Esophagus (tissue), 2 donors: ENCODE data around the gene CDCA7L. TPM values are rescaled to one million over a fixed set of nuclear protein-coding genes. Genes with fewer than 3 reads are reported as not detected.

Experiments used
- H3K27ac ChIP-seq, 2 donors: one replicate each; pipeline ENCODE4 v1.5.1; 2013; ENCODE audit warnings: low read depth in 2 of 2, mild to moderate bottlenecking in 2 of 2, inconsistent platforms in 1 of 2, low read length in 1 of 2, moderate library complexity in 1 of 2
- H3K27me3 ChIP-seq, 2 donors: one replicate each; pipeline ENCODE4 v1.6.1; 2013; ENCODE audit warnings: low read length in 2 of 2, control low read depth in 1 of 2, mild to moderate bottlenecking in 1 of 2; ENCODE audit not compliant: insufficient read depth in 2 of 2, control insufficient read depth in 1 of 2
- H3K36me3 ChIP-seq, 2 donors: one replicate each; pipeline ENCODE4 v1.6.1; 2013; ENCODE audit warnings: low read length in 1 of 2; ENCODE audit not compliant: control insufficient read depth in 2 of 2, insufficient read depth in 2 of 2
- H3K4me1 ChIP-seq, 2 donors: one replicate each; pipeline ENCODE4 v1.6.1; 2013; ENCODE audit warnings: low read length in 1 of 2; ENCODE audit not compliant: control insufficient read depth in 2 of 2, insufficient read depth in 2 of 2
- H3K4me3 ChIP-seq, 2 donors: one replicate each; pipeline ENCODE4 v1.5.1; 2013; ENCODE audit warnings: low read length in 2 of 2, mild to moderate bottlenecking in 2 of 2, low read depth in 1 of 2, moderate library complexity in 1 of 2
- H3K9me3 ChIP-seq, 2 donors: one replicate each; pipeline ENCODE4 v1.6.1; 2013; ENCODE audit warnings: mild to moderate bottlenecking in 2 of 2, low read depth in 1 of 2, low read length in 1 of 2, moderate library complexity in 1 of 2; ENCODE audit not compliant: control insufficient read depth in 2 of 2, insufficient read depth in 1 of 2
- WGBS, 2 donors: extraction: QIAGEN DNeasy Blood & Tissue Kit; methylation state at CpG; one replicate each; pipeline ENCODE4 v1.1.7; 2013; 5-methylcytosine and 5-hydroxymethylcytosine counted together
- polyA plus RNA-seq, 2 donors: library from polyadenylated mRNA; stranded (reverse); fragments of 200-250 nt; gene quantifications; one replicate each; pipeline ENCODE4 v1.2.3, GENCODE V29; 2013
- donor health status: healthy with polysubstance abuse.
- donor health status: Bipolar disorder and iron deficiency.

The CDCA7L gene
- 10 to 100 TPM in 1 of 2 donors, 1 to 10 TPM in 1; 6.0 to 10.8 TPM for polyA plus RNA-seq

GRCh38 chr7:21945454-21946221 is at the start of gene CDCA7L:
TSS of gene CDCA7L (minus strand) at chr7:21945899. CDS start at chr7:21945804, 95 bp downstream.
- Histone ChIP-seq H3K4me1 (peaks cover 3 to 4% of the 10 kb centered on the region in 2 donors), H3K27me3 (no peaks in the 10 kb centered on the region), H3K9me3 (no peaks in the 10 kb centered on the region), H3K36me3 (no peaks in the 10 kb centered on the region), H3K4me3 (peak within 1 kb of the TSS; percentile 67 to 70), H3K27ac (peak within 1 kb of the TSS; percentile 74 to 87)
- WGBS, 2 donors, result 0 to 1% methylated on average over 68 to 83 of the region's 83 CpGs

- H3K27me3 ChIP-seq, result no peaks in the 10 kb centered on the region
- no peaks in the 10 kb centered on the region for H3K4me1 ChIP-seq
- no peaks in the 10 kb centered on the region for H3K36me3 ChIP-seq
- H3K4me3 ChIP-seq, result no peak overlapping the region
- no peaks in the 10 kb centered on the region for H3K9me3 ChIP-seq
- WGBS, 2 donors, result 92 to 93% methylated on average over 5 of the region's 5 CpGs
- no peak overlapping the region for H3K27ac ChIP-seq
These were observed 40.4 kb upstream of the CDCA7L start for GRCh38 chr7:21986096-21986495.

GRCh38 chr7:21984042-21984441 is 38.3 kb upstream of the CDCA7L start:
- Histone ChIP-seq H3K4me1 (no peaks in the 10 kb centered on the region), H3K36me3 (no peaks in the 10 kb centered on the region), H3K9me3 (no peaks in the 10 kb centered on the region), H3K27ac (no peak overlapping the region), H3K27me3 (no peaks in the 10 kb centered on the region), H3K4me3 (no peak overlapping the region)
- 60 to 64% methylated on average over 2 of the region's 2 CpGs for WGBS, 2 donors

GRCh38 chr7:21983056-21983455 is 37.4 kb upstream of the CDCA7L start:
- WGBS, 2 donors, result 78 to 84% methylated on average over 2 of the region's 2 CpGs
- Histone ChIP-seq H3K4me1 (no peaks in the 10 kb centered on the region), H3K4me3 (no peak overlapping the region), H3K27me3 (no peaks in the 10 kb centered on the region), H3K9me3 (no peaks in the 10 kb centered on the region), H3K27ac (no peak overlapping the region), H3K36me3 (no peaks in the 10 kb centered on the region)

DNA sequence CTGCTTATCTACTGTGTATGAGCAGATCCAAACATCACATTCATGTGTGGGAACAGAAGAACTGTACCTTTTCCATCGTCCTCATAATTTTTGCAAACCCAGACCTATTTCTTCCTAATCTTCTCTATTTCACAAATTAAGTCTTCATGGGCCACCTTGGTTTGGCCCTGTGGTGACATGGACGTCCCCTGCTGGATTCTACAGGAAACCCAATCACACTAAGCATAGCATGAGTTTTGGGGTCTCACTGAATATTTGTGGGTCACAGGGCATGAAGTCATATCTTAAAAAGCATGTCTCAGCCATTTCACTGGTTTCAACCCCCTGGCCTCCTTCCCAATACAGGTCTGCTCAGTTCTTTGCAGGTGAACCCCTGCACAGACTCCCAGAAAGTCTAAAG is 35.8 kb upstream of the CDCA7L start:
- Histone ChIP-seq H3K27me3 (no peaks in the 10 kb centered on the region), H3K9me3 (no peaks in the 10 kb centered on the region), H3K4me1 (no peaks in the 10 kb centered on the region), H3K27ac (no peak overlapping the region), H3K4me3 (no peak overlapping the region), H3K36me3 (no peaks in the 10 kb centered on the region)
- WGBS, 2 donors, result 70 to 78% methylated on average over 2 of the region's 2 CpGs

GRCh38 chr7:21980926-21981500 is 35.3 kb upstream of the CDCA7L start:
- no peaks in the 10 kb centered on the region for H3K36me3 ChIP-seq
- no peak overlapping the region for H3K27ac ChIP-seq
- no peaks in the 10 kb centered on the region for H3K4me1 ChIP-seq
- 68 to 72% methylated on average over 5 of the region's 5 CpGs for WGBS, 2 donors
- H3K4me3 ChIP-seq, result no peak overlapping the region
- H3K27me3 ChIP-seq, result no peaks in the 10 kb centered on the region
- no peaks in the 10 kb centered on the region for H3K9me3 ChIP-seq

DNA sequence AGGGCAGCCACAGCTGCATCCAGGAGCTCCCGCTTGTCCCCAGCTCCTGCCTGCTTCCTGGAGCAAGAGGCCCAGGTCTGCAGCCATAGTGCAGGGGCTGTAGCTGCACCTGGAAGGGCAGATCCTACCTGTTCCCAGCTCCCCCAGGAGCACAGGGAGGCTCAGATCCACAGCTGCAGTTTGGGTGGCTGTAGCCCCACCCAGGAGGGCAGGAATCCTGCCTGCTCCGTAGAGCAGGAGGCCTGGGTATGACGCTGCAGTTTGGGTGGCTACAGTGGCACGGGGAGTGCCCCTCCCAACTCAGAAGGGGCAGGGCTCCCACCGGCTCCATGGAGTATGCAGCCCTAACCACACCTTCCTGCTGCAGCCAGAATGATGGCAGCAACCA is 26.7 kb upstream of the CDCA7L start:
- H3K4me3 ChIP-seq, result no peak overlapping the region
- H3K27me3 ChIP-seq, result no peaks in the 10 kb centered on the region
- no peaks in the 10 kb centered on the region for H3K4me1 ChIP-seq
- H3K36me3 ChIP-seq, result no peaks in the 10 kb centered on the region
- peaks cover 0 to 2% of the 10 kb centered on the region in 2 donors for H3K9me3 ChIP-seq
- no peak overlapping the region for H3K27ac ChIP-seq
- WGBS, 2 donors, result 56 to 57% methylated on average over 5 of the region's 5 CpGs

GRCh38 chr7:21971780-21972396 is 26.2 kb upstream of the CDCA7L start:
- H3K27ac ChIP-seq, result no peak overlapping the region
- peaks cover 0 to 2% of the 10 kb centered on the region in 2 donors for H3K9me3 ChIP-seq
- H3K4me3 ChIP-seq, result no peak overlapping the region
- H3K27me3 ChIP-seq, result no peaks in the 10 kb centered on the region
- H3K36me3 ChIP-seq, result no peaks in the 10 kb centered on the region
- 88% methylated on average over 6 of the region's 6 CpGs for WGBS, 2 donors
- no peaks in the 10 kb centered on the region for H3K4me1 ChIP-seq

DNA sequence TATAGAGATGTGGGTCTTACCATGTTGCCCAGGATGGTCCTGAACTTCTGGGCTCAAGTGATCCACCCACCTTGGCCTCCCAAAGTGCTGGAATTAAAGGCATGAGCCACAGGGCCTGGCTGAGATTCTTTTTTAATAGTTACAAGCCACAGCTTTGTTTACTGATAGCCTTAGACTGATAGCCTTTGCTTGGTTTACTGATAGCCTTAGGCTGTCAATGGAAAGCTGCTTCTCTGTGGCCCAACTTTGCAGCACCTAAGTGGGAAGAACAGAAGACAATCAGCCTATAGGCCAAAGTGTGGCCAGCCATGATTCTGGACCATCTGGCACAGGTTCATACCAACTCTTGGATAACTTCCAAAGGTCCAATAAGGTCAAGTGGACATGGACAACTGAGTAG is 24.1 kb upstream of the CDCA7L start:
- H3K27me3 ChIP-seq, result no peaks in the 10 kb centered on the region
- H3K27ac ChIP-seq, result no peak overlapping the region
- no peaks in the 10 kb centered on the region for H3K36me3 ChIP-seq
- H3K4me1 ChIP-seq, result no peaks in the 10 kb centered on the region
- H3K9me3 ChIP-seq, result peaks cover 0 to 2% of the 10 kb centered on the region in 2 donors
- H3K4me3 ChIP-seq, result no peak overlapping the region
